GM18867 (cell line): ENCODE results near the gene METTL26.

Source experiments
- ATAC-seq: cut with Tn5 transposase; IDR thresholded peaks from one replicate; pipeline ENCODE4 v1.9.1; 2021; ENCODE audit warnings: mild to moderate bottlenecking, moderate library complexity; ENCODE audit not compliant: unreplicated experiment

The METTL26 gene

GRCh38 chr16:627454-628239, 8.5 kb downstream of the METTL26 start:
- no peak for ATAC-seq

GRCh38 chr16:626787-627453, 9.2 kb downstream of the METTL26 start:
- ATAC-seq = no peak

DNA sequence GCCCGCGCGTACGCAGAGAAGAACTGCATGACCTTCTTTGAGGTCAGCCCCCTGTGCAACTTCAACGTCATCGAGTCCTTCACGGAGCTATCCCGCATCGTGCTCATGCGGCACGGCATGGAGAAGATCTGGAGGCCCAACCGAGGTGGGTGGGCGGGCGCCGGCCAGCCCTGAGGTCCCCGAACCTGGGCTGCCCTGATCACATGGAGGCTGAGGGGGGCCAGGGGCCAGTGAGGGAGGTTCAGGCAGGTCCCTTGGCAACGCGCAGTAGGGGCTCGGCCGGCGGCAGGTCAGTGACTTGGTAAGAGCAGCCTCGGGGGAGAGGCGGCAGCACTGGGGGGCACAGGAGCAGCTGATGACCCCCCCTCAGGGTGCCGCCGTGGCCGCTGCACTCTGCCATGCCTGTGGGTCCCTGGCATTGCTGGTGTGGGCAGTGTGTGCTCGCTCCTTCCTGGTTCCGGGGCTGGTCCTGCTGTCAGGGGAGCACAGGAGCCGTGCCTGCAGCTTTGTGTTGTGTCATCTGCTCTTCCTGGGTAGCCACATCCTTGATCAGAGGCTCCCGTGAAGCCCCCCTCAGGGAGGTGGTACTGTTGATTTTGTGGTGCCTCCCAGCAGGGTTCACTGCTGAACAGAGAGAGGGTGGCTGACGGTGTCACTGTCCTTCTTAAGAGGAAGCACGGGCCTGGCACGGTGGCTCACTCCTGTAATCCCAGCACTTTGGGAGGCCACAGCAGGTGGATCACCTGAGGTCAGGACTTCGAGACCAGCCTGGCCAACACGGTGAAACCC, 9.9 kb downstream of the METTL26 start:
- no peak for ATAC-seq

DNA sequence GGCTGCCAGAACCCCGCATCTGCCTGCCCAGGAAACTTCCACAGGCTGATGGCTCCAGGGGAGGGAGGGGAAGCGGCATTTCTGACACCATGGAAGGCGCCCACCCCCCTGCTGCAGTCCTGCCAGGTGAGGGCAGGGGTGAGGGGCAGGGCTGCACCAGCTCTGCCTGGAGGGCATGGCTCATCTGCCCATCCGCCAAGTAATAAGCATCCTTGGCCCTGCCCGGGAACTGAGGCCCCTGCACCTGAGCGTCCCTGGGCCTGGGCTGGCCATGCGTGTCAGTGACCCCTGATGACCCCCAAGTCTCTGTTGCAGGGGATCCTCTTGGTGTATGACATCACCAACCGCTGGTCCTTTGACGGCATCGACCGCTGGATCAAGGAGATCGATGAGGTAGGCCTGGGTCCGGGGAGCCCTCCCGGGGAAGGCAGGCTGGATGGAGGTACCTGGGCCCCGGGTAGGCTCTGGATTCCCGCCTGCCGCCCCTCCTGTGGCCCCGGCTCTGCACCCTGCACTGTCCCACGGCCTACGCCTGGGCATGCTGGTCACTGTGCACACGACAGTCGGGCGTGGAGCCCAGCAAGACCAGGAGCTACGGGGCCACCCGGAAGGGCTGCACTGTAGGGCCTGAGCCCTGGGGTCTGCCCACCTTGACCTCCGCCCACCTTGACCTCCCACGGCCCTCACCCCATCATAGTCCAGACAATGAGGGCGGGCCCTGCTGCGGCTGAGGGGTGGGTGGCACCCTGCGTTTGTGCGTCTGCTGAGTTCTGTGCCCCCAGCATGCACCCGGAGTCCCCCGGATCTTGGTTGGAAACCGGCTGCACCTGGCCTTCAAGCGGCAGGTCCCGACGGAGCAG, 10.8 kb downstream of the METTL26 start:
- ATAC-seq = no peak

DNA sequence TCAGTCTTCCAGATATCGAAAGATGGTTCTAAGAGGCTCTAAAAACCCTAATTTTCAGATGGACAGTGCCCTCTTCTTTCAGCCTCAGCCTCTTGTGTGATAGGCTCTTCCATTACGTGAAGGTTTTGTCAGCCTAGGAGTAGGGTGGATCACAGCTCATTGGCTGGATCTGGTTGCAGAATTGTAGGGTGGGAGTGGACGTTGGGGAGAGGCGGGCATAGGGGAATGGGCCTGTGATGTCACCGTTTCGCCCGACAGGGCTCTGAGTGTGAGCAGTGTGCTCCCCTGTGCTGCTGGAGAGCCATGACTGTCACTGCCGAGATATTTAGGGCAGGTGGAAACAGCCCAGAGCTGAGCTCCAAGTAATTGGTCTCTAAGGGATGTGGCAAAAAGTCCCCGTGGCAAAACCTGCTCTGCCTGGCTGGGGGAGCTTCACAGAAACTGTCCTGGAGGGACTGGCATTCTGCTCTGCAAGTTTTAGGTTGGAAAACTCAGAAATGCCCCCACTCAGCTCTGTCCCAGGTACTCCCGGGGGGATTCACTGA, 11.5 kb downstream of the METTL26 start:
- no peak for ATAC-seq

GRCh38 chr16:622920-623280, 13.2 kb downstream of the METTL26 start:
- no peak for ATAC-seq

- no peak for ATAC-seq
Measured at GRCh38 chr16:621526-622105, 14.5 kb downstream of the METTL26 start.

- no peak for ATAC-seq
Measured at GRCh38 chr16:620700-621525, 15.2 kb downstream of the METTL26 start.

- no peak for ATAC-seq
Measured at GRCh38 chr16:619476-620100, 16.5 kb downstream of the METTL26 start.

DNA sequence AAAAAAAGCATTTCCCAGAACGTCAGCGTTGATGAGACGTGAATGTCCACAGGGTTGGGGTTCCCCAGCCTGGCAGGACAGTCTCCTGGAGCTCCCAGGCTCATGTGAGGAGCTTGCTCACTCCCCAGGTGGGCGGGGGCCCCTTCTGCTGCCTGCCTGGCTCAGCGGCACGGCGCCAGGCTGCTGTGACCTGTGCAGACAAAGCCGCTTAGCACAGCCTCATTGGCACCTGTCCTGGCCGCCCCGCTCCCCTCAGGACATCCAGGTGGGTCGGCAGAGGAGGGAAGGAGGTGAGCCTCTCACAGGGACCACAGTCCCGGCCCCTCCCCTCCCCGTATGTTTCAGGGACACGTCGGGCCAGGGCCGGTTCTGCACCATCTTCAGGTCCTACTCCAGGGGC, 18.2 kb downstream of the METTL26 start:
- ATAC-seq = no peak

- no peak for ATAC-seq
Measured at GRCh38 chr16:616733-617586, 19.1 kb downstream of the METTL26 start.

DNA sequence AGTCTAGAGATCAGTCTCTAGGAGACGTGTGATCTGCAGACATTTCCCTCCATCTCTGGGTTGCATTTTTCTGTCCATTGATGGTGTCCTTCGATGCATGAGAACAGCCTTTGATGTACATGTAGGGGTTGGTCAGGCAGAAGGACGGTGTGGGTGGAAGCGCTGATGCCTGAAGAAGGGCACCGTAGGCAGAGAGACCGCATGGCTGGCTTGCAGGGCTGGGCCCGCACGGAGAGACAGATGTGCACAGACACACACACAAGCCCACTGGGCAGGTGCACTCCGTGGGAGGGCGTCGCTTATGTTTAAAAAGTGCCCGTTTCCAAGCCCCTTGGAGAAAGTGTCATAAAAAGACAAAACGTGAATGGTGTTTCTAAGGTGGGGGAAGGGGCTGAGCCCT, 21.0 kb downstream of the METTL26 start:
- ATAC-seq = no peak

DNA sequence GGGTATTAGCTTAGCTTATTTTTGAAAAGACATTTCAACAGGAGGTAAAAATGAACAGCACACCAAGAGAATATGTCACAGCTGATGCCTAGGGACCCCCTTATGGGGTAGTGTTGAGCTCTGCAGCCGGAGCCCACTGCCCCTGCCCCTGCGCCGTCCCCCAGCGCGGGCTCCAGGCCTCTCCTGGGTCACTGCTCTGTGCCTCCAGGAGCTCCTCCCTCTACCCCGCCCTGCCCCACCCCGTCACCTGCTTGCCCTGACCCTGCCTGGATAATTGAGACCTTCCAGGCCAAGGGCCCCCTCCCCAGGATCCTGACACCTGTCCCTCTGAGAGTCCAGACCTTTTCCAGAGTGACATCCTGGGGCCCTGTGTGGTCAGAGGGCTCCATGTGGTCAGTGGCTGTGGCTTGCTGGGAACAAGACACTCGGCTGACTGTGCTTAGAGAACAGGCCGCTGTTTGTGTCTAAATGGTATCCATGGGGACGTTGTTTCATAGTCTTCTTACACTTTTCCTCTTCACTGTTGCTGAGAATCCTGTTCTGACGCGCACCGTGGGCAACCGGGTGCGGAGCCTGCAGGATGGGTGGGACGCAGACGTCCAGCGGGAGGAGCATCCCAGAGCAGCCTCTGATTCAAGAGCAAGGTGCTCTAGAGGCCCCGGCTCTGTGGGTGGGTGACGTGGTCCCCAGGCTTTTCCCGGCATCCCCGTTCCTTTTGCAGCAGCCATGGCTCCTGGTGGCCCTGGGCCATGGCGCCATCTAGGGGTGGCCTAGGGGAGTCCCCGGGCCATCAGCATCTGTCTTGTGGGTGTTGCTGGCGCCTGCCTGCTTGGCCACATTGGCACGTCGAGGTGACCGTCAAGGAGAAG, 25.4 kb downstream of the METTL26 start:
- ATAC-seq = no peak

DNA sequence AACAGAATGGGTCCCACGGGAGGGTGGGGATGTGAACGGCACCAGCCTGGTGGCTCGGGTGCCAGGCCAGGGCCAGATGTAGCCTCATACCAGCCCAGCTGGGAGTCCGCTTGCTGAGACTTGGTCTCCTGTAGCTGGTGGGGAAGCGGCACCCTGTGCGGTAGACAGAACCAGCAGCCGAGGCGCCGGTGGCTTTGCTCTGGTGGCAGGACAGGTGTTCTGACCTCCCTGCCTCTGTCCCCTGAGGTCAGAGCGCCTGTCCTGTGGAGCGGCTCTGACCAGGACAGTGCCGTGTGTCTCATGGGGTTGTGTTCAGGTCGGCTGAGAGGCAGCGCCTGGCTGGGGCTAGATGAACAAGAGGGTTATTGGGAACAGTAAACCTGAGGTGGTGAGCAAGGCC, 26.1 kb downstream of the METTL26 start:
- ATAC-seq = no peak

DNA sequence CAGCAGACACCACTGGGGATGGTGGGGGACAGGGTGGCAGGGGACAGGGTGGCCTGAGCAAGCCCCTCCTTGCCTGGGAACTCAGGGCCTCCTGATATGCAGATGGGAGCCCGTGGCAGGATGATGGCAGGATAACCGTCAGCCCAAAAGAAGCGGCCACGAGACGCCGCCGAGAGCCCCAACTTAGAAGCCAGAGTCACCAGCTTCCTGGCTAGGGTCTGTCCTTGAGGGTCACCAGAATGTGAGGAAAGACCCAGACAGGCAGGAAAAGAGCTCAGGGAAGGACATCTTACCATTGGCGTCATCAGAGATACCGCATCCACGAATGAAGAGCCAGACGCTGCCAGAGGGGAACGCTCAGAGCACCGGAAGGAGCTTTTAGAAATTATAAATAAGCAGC, 26.8 kb downstream of the METTL26 start:
- ATAC-seq = no peak

DNA sequence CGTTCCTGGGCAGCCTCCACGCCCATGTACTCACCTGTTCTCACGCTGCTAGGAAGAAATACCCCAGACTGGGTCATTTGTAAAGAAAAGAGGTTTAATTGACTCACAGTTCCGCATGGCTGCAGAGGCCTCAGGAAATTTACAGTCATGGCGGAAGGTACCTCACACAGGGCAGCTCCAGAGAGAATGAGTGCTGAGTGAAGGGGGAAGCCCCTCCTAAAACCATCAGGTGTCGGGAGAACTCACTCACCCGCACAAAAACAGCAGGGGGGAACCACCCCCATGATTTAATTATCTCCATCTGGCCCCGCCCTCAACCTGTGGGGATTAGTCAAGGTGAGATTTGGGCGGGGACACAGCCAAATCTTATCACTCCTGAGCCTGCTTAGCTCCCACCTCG, 28.1 kb downstream of the METTL26 start:
- ATAC-seq = no peak

DNA sequence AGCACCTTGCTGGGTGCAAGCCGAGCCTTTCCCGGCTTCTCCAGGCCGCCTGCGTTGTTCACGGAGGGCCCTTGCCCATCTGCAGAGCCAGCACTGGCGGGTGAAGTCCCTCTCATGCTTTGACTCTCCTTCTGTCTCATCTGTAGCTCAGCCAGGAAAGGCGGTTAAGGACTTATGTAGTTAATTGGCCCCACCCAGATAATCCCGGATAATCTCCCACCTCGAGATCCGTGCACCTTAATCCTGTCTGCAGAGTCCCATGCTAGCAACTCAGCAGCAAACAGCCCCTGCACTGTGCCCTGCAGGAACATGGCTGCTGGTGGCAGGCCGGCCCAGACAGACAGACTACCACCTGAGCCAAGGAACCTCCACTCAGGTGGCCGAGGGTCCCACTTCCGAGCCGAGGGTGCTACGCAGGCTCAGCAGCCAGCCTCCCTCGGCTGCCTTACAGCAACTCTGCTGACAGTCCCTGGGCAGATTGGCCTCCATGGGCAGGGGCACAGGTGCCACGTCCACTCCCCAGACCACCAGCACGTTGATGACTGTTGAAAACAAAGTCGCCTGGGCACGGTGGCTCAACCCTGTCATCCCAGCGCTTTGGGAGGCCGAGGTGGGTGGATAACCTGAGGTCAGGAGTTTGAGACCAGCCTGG, 29.3 kb downstream of the METTL26 start:
- ATAC-seq = no peak
